Brain microvascular endothelial cell (primary cell): ENCODE results near the gene C19orf47.
"Not testable (repeated sequence)": the region's sequence is repeated elsewhere in the genome, so short reads cannot be mapped to it uniquely, and the experiment has no call there.

Experiments used
- DNase-seq: peaks from one replicate; pipeline ENCODE4 v3.0.0-alpha.2; 2020
- H3K27ac ChIP-seq: fragments of 250-450 bp; sonication (Bioruptor Pico); 2 replicates; pipeline ENCODE4 v1.5.1; 2020; ENCODE audit warnings: mild to moderate bottlenecking, moderate library complexity
- H3K27me3 ChIP-seq: fragments of 250-450 bp; sonication (Bioruptor Pico); replicated peaks from 2 replicates; pipeline ENCODE4 v1.5.1; 2020; ENCODE audit warnings: mild to moderate bottlenecking
- H3K36me3 ChIP-seq: fragments of 250-450 bp; sonication (Bioruptor Pico); replicated peaks from 2 replicates; pipeline ENCODE4 v1.5.1; 2020; ENCODE audit warnings: mild to moderate bottlenecking
- H3K4me3 ChIP-seq: 2 replicates; pipeline ENCODE4 v1.5.1; 2011; ENCODE audit warnings: low read depth, mild to moderate bottlenecking, control low read depth, low read length, moderate library complexity
- in situ Hi-C: cut with HindIII; loops from 2 replicates; pipeline ENCODE4 v1.10.0; 2017; ENCODE audit warnings: low sequenced_read_pairs, low pct_ligation_motif_present
- TF ChIP-seq, protein P1 (sequence below): IDR thresholded peaks from 2 replicates; pipeline ENCODE4 v1.5.1; 2011; ENCODE audit warnings: low read depth, mild to moderate bottlenecking, moderate library complexity, low read length, control low read depth, inconsistent platforms; ENCODE audit errors: missing control alignments

Gene C19orf47

DNA sequence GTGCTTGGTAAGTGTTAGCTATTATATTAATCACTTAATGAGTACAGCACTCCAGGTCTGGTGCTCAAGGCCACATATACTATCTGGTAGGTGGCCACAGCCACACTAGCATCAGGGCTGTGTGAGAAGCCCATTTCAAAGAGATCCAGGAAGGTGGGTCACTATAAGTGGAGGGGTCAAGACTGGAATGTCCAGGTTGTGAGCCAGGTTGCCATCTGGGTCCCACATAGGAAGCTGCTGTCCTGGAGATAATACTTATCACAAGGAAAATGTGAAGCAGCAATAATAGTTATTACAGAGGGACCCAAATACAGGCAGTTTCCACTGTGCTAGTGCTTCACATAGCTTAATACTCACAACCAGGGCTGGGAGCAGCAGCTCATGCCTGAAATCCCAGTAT, 13.1 kb downstream of the C19orf47 start:
- TF ChIP-seq, protein P1, sequence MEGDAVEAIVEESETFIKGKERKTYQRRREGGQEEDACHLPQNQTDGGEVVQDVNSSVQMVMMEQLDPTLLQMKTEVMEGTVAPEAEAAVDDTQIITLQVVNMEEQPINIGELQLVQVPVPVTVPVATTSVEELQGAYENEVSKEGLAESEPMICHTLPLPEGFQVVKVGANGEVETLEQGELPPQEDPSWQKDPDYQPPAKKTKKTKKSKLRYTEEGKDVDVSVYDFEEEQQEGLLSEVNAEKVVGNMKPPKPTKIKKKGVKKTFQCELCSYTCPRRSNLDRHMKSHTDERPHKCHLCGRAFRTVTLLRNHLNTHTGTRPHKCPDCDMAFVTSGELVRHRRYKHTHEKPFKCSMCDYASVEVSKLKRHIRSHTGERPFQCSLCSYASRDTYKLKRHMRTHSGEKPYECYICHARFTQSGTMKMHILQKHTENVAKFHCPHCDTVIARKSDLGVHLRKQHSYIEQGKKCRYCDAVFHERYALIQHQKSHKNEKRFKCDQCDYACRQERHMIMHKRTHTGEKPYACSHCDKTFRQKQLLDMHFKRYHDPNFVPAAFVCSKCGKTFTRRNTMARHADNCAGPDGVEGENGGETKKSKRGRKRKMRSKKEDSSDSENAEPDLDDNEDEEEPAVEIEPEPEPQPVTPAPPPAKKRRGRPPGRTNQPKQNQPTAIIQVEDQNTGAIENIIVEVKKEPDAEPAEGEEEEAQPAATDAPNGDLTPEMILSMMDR, result no peak
- in situ Hi-C loops, result no loop called here
- H3K4me3 ChIP-seq, result no peak overlapping the region
- peaks cover 37% of the 10 kb centered on the region for H3K36me3 ChIP-seq
- no peaks in the 10 kb centered on the region for H3K27me3 ChIP-seq
- DNase-seq, result no peak
- no peak overlapping the region for H3K27ac ChIP-seq

- in situ Hi-C loops, H3K27me3 ChIP-seq, DNase-seq, H3K4me3 ChIP-seq, H3K27ac ChIP-seq: not testable (repeated sequence)
- H3K36me3 ChIP-seq, result peaks cover 40% of the 10 kb centered on the region
Measured at GRCh38 chr19:40333083-40333482, 15.1 kb downstream of the C19orf47 start.

DNA sequence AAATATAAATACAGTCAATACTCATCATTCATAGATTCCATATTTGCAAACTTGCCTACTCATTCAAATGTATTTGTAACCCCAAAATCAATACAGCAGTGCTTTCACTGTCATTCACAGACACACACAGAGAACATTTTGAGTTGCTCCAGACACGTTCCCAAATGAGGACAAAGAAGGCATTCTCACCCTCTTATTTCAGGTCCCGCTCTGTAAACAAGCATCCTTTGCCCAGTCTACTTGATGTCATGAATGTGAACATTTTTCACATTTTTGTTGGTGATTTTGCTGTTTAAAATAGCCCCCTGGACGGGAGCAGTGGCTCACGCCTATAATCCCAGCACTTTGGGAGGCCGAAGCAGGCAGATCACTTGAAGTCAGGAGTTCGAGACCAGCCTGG, 15.5 kb downstream of the C19orf47 start:
- no peak overlapping the region for H3K27ac ChIP-seq
- DNase-seq, result no peak
- H3K27me3 ChIP-seq, result no peaks in the 10 kb centered on the region
- in situ Hi-C loops, result no loop called here
- TF ChIP-seq, protein P1, result no peak
- H3K36me3 ChIP-seq, result peaks cover 44% of the 10 kb centered on the region
- H3K4me3 ChIP-seq, result no peak overlapping the region

DNA sequence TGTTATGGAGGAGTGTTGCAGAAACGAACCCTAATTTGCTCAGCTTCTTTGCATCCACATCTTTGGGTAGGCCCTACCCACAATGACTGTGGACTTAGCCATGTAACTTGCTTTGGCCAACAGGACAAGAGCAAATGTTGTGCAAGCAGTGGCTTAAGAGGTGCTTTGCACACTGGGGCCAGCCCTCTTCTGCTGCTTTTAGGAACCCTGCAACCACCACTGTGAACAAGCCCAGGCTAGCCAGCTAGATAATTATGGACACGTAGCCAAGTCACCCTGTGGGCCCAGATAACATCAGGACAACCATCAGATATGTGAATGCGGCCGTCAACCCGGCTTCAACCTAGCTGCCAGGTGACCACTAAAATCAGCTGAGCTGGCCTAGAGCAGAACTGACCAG, 17.1 kb downstream of the C19orf47 start:
- TF ChIP-seq, protein P1, result no peak
- H3K36me3 ChIP-seq, result peaks cover 55% of the 10 kb centered on the region
- in situ Hi-C loops, result no loop called here
- no peak overlapping the region for H3K4me3 ChIP-seq
- H3K27ac ChIP-seq, result no peak overlapping the region
- no peaks in the 10 kb centered on the region for H3K27me3 ChIP-seq
- DNase-seq, result no peak

- in situ Hi-C loops, result no loop called here
- Histone ChIP-seq H3K4me3 (no peak overlapping the region), H3K27me3 (no peaks in the 10 kb centered on the region), H3K27ac (no peak overlapping the region), H3K36me3 (peaks cover 67% of the 10 kb centered on the region)
- no peak for DNase-seq
- TF ChIP-seq, protein P1, result no peak
Measured at GRCh38 chr19:40326201-40326600, 22.0 kb downstream of the C19orf47 start.

GRCh38 chr19:40323705-40324104, 24.5 kb downstream of the C19orf47 start:
- no peak for DNase-seq

More at GRCh38 chr19:40323705-40324104, 24.5 kb downstream of the C19orf47 start:
- H3K27me3 ChIP-seq, result no peaks in the 10 kb centered on the region
- in situ Hi-C loops, result no loop called here
- no peak overlapping the region for H3K4me3 ChIP-seq
- H3K36me3 ChIP-seq, result peaks cover 62% of the 10 kb centered on the region
- H3K27ac ChIP-seq, result no peak overlapping the region
- TF ChIP-seq, protein P1, result no peak
